Left ventricle myocardium superior (tissue), 1 donor: Measurements from ENCODE around the gene ARHGAP24. TPM values are rescaled to one million over a fixed set of nuclear protein-coding genes. Genes with fewer than 3 reads are reported as not detected.
"Not testable (repeated sequence)": the region's sequence is repeated elsewhere in the genome, so short reads cannot be mapped to it uniquely, and the experiment has no call there.

Experiments
- ATAC-seq: fragments of 200-7000 bp; cut with Tn5 transposase; one replicate; pipeline ENCODE4 v1.9.1; 2020; ENCODE audit warnings: mild to moderate bottlenecking, moderate library complexity
- DNase-seq: peaks from one replicate; pipeline ENCODE4 v3.0.0-alpha.2; 2020
- intact Hi-C: fragments of 100-400 bp; cut with micrococcal nuclease; formaldehyde crosslinking; loops from one replicate; pipeline ENCODE4 v1.11.0; 2022
- total RNA-seq: library from RNA; stranded (reverse); fragmentation: NEBNext Ultra II Directional; extraction: Animal tissue kit (Norgen Biotek cat#: 25700); gene quantifications from one replicate; pipeline ENCODE4 v1.2.1, GENCODE V29; 2021
- donor health status: DM: no; HTN: yes; CAD: no; lungs with severe emphysema.

Gene ARHGAP24
- total RNA-seq, 1 donor from 2014 or later, result 13.3 TPM

- intact Hi-C loops, result no loop called here
- ATAC-seq (no peak), DNase-seq (no peak)
Observed at GRCh38 chr4:85815796-85816459, 341.0 kb downstream of the ARHGAP24 start.

GRCh38 chr4:85818700-85819099 lies 343.8 kb downstream of the ARHGAP24 start:
- intact Hi-C loops, result no loop called here
- no peak for DNase-seq
- no peak for ATAC-seq

GRCh38 chr4:85820101-85820500 lies 345.2 kb downstream of the ARHGAP24 start:
- intact Hi-C loops, DNase-seq, ATAC-seq: not testable (repeated sequence)

- no peak for DNase-seq
- intact Hi-C loops, result no loop called here
- ATAC-seq, result no peak
Observed at GRCh38 chr4:85821688-85822455, 346.9 kb downstream of the ARHGAP24 start.

GRCh38 chr4:85823295-85823694 lies 348.3 kb downstream of the ARHGAP24 start:
- DNase-seq (peak; percentile 38), ATAC-seq (peak; percentile 54)

GRCh38 chr4:85824166-85824945 lies 349.4 kb downstream of the ARHGAP24 start:
- ATAC-seq (no peak), DNase-seq (no peak)
- intact Hi-C loops, result no loop called here

More at GRCh38 chr4:85823295-85823694, 348.3 kb downstream of the ARHGAP24 start:
- intact Hi-C loops, result no loop called here

GRCh38 chr4:85826060-85826678 lies 351.2 kb downstream of the ARHGAP24 start:
- ATAC-seq, result peak; percentile 39
- intact Hi-C loops, result no loop called here
- no peak for DNase-seq

GRCh38 chr4:85828027-85828890 lies 353.3 kb downstream of the ARHGAP24 start:
- ATAC-seq, result peak; percentile 72
- no peak for DNase-seq
- intact Hi-C loops, result no loop called here

- DNase-seq (no peak), ATAC-seq (no peak)
- intact Hi-C loops, result no loop called here
Observed at GRCh38 chr4:85829276-85830051, 354.5 kb downstream of the ARHGAP24 start.

- no peak for DNase-seq
- ATAC-seq, result no peak
- intact Hi-C loops, result no loop called here
Observed at GRCh38 chr4:85831647-85832046, 356.7 kb downstream of the ARHGAP24 start.

GRCh38 chr4:85833302-85833701 lies 358.4 kb downstream of the ARHGAP24 start:
- no peak for DNase-seq
- intact Hi-C loops, result no loop called here
- ATAC-seq, result no peak

GRCh38 chr4:85834934-85835333 lies 360.0 kb downstream of the ARHGAP24 start:
- intact Hi-C loops, result no loop called here
- no peak for ATAC-seq
- no peak for DNase-seq

- intact Hi-C loops, result no loop called here
- ATAC-seq (no peak), DNase-seq (no peak)
Observed at GRCh38 chr4:85836588-85837438, 361.9 kb downstream of the ARHGAP24 start.

GRCh38 chr4:85837439-85837733 lies 362.4 kb downstream of the ARHGAP24 start:
- ATAC-seq (peak; percentile 25), DNase-seq (no peak)
- intact Hi-C loops, result no loop called here

- intact Hi-C loops, ATAC-seq: not testable (repeated sequence)
Observed at GRCh38 chr4:85839981-85840451, 365.1 kb downstream of the ARHGAP24 start.

GRCh38 chr4:85842540-85842939 lies 367.6 kb downstream of the ARHGAP24 start:
- ATAC-seq (peak; percentile 60), DNase-seq (no peak)
- intact Hi-C loops, result no loop called here

More at GRCh38 chr4:85839981-85840451, 365.1 kb downstream of the ARHGAP24 start:
- not testable (repeated sequence) for DNase-seq

GRCh38 chr4:85853740-85854139 lies 378.8 kb downstream of the ARHGAP24 start:
- ATAC-seq, result not testable (repeated sequence)

More at GRCh38 chr4:85853740-85854139, 378.8 kb downstream of the ARHGAP24 start:
- DNase-seq, intact Hi-C loops: not testable (repeated sequence)
